ENCODE measurements around the gene SMYD3.

Gene SMYD3

GRCh38 chr1:246162560-246162959 lies 344.5 kb downstream of the SMYD3 start:
- DNase-seq, result no peak

GRCh38 chr1:246161626-246162025 lies 345.5 kb downstream of the SMYD3 start:
- DNase-seq, result no peak

DNA sequence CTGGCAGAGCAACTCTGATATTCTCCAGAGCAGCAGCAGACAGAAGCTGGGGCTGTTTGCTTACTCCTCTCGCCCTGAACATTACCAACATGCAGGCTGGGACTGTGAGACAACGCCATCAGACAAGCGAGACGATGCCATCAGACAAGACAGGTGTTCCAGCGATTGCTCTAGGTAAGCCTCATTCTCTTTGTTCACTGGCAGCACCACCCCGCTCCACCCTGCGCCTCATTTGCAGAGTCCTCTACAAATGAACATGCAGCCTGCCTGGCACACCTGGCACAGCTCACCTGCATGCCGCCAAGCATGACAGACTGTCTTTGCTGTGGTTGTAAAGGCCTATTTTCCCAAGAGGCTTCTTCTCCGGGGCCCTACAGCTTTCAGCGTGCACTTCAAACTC lies 346.2 kb downstream of the SMYD3 start:
- DNase-seq, result peak; percentile 75

DNA sequence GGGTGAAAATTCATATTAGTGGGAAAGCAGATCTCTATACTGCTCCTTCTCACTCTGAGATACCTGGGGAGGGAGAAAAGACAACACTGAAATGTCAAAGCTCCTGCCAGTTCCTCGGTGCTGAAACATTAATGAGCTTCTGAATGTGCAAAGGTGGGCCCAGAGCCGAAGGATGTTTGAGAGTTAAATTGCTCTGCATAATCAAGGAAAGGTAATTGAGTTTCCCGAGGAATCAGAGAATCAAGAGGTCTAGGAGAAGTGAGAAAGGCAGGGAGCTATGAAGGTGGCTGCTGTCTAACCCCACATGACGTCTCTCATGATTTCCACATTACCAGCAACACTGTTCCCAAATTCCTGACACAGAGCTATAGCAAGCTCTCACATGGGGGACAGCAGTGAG lies 346.7 kb downstream of the SMYD3 start:
- DNase-seq, result no peak

DNA sequence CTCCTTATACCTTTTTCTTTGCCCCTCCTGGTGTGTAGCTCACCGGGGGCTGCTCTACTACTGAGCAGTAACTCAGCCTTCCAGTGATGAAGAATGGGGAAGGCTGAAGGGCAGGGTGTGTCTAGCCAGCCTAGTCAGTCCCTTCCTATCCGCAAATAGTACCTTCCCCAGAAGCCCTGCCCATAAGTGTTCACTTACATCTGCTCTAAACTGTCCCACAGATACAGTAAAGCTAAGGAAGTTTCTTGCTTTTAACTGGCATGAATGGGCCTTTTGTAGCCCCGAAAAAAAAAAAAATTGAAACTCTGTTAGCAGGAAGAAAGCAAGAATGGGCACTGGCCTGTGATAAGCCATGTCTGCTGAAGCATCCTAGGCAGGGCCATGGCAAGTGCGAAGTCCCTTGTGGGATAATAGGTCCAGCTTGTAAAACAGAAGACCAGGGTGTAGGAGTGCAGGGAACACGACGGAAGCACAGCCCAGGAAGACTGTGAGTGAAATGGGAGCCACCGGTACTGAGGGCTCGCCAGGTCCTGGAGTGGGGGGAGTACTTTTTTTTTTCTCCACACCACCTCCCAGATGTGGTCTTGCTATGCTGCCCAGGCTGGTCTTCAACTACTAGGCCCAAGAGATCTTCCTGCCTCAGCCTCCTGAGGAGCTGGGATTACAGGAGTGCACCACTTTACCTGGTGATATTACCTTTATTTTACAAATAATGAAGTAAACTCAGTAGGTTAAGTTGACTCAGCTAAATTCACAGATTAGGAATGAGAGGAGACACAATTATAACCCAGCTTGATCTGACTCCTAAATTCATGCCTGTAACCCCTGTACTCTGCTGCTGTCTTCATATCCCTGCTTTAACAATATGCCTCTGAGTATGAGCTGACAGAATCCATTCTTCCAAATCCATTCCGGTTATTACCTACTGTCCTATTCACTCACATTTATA lies 347.5 kb downstream of the SMYD3 start:
- DNase-seq, result no peak

DNA sequence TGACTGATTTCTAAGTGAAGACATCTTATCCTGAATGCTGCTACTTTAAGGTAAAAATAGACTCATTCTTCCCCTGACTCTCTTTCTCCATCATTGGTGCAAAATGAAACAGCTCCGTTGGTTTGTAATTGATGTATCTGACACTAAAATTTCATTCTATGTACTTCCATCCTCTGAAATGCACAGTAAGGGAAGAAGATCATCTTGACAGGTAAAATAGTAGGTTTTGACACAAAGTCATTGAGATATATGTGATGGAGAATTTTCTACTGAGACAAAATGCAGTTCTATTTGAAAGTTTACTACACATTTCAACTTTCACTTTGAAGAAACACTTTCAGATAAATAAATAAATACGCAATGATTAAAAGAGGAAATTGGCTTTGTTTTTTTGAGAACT lies 348.9 kb downstream of the SMYD3 start:
- DNase-seq, result no peak

DNA sequence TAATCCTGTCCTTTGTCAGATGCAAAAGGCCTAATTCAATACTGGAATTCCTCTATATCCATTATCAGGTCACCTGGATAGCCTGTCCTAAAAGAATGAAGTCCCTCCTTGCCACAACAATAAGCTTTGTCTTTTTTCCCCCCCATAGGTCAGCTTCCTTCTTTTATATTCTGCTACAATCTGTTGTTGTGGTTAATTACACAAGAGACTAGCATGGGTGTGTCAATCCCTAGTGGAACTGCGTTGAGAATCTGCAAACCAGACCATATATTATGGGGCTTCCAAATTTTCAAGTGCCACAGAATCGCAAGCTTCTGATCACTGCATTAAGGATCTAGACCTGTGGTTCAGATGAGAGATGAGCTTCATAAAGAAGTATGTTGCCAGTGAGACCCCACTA lies 349.6 kb downstream of the SMYD3 start:
- no peak for DNase-seq

DNA sequence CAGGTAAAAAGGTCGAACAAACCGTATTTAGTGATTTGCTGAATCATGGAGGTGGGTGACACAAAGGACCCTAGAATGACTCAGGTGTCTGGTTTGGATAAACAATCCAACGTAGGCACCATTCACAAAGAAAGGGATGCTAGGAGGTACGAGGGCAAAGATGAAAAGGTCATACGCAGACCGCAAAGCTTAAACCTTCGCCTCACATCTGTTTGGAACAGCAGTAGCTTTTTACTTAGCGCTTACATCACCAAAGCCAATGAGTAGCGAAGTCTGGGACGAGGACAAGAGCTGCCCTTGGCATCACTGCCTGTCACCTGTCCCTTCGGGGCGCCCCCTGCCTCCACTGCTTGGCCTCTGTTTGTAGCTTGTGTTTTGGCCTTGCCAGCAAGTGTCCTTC lies 350.2 kb downstream of the SMYD3 start:
- no peak for DNase-seq

DNA sequence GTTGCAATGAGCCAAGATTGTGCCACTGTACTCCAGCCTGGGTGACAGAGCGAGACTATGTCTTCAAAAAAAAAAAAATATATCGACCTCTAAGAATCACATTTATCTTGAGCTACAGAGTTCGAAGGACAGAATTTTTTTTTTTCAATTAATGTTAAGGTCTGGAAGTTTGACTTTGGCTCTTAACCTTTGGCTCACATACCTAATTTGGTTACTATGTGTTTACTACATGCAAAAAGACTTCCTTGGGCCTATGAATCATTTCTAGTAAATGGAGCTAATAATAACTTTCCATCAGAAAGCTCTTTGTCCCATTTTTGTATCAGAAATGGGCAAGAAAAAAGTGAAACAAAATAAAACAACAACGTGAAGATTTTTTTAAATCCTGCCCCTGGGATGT lies 351.2 kb downstream of the SMYD3 start:
- DNase-seq, result no peak

DNA sequence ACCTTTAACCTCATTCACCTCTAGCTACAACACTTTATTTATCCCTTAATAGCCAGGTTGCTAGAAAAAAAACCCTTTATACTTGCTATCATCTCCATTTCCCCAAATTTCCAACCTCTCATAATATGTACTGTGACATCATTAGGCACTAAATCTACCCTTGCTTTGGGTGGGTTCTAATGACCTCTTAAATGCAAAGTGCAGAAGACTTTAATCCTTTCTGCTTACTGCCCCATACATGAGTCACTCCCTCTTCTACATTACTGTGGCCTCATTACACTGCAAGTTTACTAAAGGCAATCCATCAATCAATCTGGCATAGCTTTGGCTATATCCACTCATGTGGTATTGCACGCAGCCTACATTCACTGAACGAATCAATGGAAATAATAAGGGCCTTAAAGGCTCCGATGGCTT lies 353.3 kb downstream of the SMYD3 start:
- no peak for DNase-seq

DNA sequence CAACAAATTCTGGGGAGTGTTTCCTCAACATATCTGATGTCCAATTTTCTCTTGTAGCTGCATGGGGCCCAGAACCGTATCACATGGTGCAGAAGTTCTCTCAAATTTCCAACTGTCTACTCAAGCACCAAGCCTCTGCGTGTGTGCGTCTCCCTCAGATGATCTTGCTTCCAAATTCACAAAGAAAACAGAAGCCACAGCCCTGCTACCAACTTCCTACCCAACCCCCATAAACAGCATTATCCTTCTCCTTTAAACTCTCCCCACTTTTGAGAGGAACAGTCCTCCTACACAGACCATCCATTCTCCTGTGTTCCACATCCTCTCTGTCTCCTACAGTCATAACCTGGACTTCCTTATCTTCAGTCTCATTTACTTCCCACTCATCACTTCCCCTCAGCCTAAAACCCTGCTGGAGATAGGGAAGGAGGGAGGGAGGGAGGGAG lies 354.1 kb downstream of the SMYD3 start:
- DNase-seq, result no peak

- peak; percentile 81 for DNase-seq
Observed at GRCh38 chr1:246151796-246152434, 355.2 kb downstream of the SMYD3 start.

GRCh38 chr1:246149543-246149942 lies 357.5 kb downstream of the SMYD3 start:
- no peak for DNase-seq

DNA sequence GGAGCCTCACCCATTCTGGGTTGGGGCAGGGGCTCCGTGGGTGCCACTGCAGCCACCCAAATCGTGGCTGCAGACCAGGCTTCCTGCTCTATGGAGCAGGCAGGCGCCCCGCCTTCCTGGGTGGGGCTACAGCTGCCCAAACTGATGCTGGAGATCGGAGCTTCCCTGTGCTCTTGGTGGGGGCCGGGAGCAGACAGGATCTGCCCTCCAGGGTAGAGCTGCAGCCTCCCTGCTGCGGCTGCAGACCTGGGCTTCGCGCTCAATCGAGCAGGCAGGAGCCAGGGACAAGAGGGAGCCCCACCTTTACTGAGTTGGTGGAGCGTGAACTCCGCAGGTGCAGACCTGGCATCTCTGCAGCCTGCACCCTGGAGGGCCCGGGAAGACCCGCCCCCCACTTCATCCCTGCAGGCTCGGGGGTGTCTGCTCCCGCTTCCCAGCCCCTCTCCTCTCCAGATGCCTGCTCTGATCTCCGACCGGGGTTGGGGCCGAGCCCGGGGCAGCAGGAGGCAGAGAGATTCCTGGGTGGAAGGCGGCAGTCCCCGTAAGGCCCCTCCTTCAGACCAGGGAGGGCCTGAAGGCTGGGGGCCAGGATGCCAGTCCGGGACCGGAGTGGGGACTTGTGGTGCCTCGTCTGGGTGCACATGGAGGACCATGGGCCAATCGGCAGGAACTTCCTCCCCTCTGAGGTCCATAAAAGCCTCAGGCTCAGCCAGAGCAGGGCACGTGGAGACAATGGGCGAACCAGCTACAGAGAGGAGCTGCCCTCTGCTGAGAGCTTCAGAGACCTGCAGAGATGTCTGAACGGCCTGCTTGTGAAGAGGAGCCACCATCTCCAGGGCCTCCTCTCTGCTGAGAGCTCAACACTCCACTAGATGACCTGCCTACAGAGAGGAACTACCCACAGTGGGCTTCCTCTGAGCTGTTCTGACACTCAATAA lies 359.3 kb downstream of the SMYD3 start:
- no peak for DNase-seq

GRCh38 chr1:246146804-246147523 lies 360.1 kb downstream of the SMYD3 start:
- no peak for DNase-seq

- DNase-seq, result no peak
Observed at GRCh38 chr1:246145900-246146299, 361.2 kb downstream of the SMYD3 start.

GRCh38 chr1:246144931-246145330 lies 362.1 kb downstream of the SMYD3 start:
- DNase-seq, result no peak

- no peak for DNase-seq
Observed at GRCh38 chr1:246142320-246142893, 364.7 kb downstream of the SMYD3 start.

- DNase-seq, result no peak
Observed at GRCh38 chr1:246141306-246141705, 365.8 kb downstream of the SMYD3 start.

- DNase-seq, result no peak
Observed at GRCh38 chr1:246139745-246140182, 367.3 kb downstream of the SMYD3 start.

DNA sequence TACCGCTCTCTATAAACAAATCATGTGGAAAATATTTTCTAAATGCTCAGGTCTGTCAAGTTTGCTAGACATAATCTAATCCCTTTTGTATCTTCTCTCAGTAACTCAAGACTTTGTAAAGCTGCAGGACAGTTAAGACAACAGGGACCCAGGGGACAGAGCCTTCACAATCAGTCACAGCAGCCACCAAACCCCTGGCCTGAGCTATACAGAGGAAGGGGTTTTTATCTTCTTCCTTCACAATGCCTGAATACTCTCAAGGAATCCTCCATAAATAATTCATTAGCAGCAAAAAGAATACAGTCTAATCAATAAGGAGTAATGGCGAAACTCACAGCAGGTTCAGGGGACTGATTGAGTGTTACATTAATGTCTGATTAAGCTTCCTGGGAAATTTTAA lies 368.3 kb downstream of the SMYD3 start:
- no peak for DNase-seq

- DNase-seq, result no peak
Observed at GRCh38 chr1:246136477-246136876, 370.6 kb downstream of the SMYD3 start.
